Hippocampal formation (tissue), 2 donors: ENCODE data around the gene DZIP1L.
"Not testable (repeated sequence)": the region's sequence is repeated elsewhere in the genome, so short reads cannot be mapped to it uniquely, and the experiment has no call there.

Source experiments
- DNase-seq, 2 donors: peaks; one replicate each; lab custom pipeline; 2025; lab: John Stamatoyannopoulos, UW

DZIP1L gene

DNA sequence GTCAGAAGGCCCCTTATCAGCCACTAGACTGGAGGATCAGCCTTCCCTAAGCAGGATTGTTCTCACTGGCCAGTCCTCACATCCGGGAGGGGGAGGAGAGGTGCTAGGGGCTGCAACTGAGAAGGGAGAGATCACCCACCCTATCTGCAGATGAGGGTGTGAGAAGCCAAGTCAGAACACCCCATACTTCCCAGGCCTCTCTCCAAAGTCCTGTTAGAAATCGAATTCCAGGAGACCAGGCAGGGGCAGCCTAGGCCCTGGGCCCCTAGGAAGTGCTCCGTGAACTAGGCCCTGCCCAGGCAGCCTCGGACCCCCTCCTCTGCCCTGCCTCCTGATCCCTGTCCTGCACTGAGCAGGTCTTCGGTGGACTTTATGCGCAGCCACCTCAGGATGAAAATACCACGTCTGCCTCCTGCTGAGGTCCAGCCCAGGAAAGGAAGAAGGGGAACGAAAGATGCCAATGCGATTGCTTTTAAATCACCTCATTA lies 933 bp downstream of the DZIP1L start:
- no peak for DNase-seq

DNA sequence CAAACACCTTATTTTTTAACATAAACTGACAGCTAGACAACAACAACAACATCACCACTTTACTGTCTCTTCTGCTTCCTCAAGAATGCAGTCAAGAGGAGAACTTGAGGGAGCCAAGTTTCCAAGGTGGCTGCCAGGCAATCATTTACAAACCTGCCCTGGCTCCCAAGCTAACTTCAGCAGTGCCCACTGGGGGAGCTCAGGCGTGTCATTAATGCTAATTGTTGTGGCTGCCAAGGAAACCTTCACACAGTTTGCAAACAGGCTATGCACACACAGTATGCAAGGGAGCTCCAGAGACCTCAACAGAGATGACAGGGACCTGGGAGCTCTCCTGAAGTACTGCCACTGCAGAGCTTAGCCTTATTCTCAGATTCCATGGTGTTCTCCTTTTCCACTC lies 2.1 kb downstream of the DZIP1L start:
- no peak for DNase-seq

DNA sequence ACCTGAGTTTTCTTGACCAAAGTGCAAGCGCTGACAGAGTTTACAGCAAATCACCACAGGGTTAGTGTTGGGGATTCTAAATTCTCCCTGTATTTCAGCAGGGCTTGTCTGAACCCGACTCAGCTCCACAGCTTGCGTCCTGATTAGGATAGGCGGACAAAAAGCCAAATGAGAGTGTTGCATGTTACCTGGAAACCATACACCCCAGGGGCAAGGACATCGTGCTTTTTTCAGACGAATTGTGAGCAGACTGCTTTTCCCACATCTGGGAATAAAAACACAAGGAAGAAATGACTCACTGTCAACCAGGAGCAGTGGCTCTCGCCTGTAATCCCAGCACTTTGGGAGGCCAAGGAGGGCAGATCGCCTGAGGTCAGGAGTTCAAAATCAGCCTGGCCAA lies 3.0 kb downstream of the DZIP1L start:
- DNase-seq: no peak

DNA sequence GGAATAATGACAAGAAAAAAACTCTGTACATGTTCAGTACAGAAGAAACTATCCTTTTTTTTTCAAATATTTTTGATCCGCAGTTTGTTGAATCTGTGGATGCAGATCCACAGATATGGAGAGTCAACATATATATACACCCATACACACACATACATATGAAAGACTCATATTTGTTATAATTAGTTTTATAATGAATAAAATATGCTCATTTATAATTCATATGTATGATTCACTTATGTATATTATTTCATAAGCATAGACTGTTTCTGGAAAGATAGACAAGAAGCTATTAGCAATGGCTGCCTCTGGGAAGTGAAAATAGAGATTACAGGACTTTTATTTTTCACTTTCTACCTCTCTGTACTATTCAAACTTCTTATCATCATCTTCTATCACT lies 9.8 kb downstream of the DZIP1L start:
- no peak for DNase-seq

DNA sequence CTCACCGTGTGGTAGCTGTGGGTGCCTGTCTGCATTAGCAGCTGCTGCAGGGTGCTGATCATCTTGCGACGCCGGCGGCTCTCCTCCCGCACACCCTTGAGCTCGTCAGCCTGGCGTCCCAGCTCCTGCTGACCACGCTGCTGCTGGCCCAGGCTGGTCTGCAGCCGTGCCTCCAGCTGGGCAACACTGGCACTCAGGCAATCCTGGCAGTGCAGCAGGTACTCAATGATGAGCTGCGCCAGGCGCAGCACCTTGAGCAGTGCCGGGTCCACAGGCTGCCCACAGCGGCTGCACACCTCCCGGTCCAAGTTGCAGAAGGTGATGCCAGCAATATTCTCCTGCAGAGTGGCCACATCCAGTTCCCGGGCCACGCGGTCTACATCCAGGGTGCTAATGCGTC lies 11.9 kb downstream of the DZIP1L start:
- DNase-seq: no peak

DNA sequence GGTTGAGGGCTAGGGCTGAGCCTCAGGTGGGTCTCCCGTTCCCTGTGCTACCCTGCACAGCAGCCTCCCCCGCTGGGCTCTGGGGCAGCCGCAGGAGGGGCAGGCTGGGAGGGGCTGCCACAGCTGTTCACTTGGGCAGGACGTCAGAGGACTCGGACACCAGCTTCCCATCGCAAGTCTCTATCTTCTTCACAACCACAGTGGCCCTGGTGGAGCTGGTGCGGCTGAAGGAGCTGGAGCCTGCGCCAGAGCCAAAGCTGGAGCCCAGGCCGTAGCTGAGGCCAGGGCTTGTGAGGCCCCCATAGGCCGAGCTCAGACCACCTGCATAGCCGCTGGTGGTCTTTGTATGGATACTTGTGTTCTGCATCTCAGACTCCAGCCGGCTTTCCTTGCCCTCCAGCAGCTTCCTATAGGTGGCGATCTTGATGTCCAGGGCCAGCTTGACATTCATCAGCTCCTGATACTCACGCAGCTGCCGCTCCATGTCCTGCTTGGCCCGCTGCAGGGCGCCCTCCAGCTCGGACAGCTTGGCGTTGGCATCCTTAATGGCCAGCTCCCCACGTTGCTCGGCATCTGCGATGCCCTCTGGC lies 14.0 kb downstream of the DZIP1L start:
- not testable (repeated sequence) for DNase-seq

DNA sequence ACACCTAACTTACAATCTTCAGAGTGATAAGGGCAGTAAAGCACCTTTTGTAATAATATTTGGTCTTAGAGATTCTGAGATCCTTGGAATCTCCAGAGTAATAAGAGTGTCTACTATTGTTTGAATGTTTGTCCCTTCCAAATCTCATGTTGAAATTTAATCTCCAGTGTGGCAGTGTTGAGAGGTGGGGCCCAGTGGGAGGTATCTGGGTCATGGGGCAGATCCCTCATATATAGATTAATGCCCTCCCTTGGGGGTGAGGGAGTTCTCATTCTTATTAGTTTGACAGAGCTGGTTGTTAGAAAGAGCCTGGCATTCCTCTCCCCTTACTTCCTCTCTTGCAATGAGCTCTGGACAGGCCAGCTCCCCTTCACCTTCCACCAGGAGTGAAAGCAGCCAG lies 16.0 kb downstream of the DZIP1L start:
- no peak for DNase-seq

DNA sequence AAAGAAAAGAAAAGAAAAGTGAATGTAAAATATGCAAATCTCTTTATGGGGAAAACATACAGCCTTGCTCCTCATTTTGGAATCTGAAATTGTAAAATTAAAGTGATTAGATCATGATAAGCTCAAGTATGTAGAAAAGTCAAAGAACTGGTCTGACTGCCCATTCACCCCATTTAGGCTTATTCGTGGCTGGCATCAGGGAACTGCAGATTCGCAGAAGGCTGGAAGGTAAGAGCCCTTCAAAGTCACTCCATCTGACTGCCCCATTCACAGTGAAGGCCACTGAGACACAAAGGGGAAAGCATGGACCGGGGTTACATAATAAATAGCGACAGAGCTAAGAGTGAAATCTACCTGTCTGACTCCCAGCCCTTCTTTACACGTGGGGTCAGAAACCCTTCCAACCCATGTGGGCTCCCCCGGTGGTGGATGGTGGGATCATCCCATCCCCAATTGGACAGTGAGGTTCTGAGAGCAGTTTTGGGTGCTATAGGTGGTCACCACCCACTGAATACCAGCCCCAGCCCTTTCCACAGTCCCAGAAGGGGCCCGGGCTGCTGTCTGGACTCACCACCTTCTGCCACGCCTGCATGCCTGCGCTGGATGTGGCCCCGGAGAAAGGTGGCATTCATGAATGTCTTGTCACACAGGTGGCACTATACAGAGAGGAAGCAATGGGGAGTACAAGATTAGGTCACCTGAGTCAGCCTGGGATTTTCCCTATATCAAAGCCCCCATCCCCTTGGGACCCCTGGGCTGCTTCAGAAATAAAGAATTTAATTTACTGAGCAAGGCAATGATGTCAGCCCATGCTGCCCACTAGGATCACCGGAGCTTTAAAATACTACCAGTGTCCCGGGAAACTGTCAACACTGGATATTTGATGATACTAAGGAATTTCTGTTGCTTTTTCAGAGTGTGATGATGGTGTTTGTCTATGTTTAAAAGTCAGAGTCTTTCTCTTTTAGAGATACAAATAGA lies 17.9 kb downstream of the DZIP1L start:
- DNase-seq: no peak

DNA sequence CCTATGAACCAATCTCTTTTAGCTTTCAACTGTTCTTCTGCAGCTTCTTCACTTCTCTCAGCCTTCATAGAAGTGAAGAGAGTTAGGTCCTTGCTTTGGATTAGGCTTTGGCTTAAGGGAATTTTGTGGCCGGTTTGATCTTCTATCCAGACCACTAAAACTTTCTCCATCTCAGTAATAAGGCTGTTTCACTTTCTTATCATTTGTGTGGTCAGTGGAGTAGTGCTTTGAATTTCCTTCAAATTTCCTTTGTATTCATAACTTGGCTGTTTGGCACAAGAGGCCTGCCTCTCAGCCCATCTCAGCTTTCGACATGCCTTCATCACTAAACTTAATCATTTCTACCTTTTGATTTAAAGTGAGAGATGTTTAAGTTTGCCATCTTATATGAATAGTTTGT lies 21.7 kb downstream of the DZIP1L start:
- no peak for DNase-seq

DNA sequence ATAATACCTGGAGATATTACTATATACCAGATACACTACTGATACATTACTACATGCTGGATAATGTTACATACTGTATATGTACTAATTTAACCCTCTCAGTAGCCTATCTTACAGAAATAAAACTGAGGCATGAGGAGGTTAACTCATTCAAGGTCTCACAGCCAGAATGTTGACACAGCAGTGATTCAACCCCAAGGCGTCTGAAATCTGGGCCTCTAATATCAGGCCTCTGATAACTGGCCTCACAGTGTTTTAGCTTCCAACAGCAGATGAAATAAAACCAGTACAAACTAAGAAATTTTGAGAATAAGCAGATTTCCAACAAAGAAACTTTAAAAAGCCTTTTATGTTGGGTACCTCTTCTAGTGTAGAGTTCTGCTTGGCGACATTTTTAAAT lies 23.4 kb downstream of the DZIP1L start:
- no peak for DNase-seq

DNA sequence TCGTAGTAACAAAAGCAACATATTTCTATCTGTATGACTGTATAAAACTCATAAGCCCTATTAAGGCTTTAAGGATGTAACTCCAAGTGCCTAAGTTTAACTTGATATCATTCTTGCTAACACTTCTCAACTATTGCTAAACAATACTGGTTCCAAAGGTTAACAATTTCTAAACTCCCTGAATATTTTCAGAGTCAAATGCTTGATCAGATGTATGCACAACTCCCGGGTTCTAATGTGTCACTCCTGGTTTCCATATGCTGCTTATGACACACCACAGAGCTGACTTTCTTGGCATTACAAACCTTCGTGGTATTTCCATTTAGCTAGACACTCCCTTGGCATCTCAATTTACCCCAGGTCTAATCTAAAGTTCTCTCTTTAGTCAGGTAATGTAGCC lies 26.3 kb downstream of the DZIP1L start:
- no peak for DNase-seq

DNA sequence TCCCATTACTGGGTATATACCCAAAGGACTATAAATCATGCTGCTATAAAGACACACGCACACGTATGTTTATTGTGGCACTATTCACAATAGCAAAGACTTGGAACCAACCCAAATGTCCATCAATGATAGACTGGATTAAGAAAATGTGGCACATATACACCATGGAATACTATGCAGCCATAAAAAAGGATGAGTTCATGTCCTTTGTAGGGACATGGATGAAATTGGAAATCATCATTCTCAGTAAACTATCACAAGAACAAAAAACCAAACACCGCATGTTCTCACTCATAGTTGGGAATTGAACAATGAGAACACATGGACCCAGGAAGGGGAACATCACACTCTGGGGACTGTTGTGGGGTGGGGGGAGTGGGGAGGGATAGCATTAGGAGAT lies 29.7 kb downstream of the DZIP1L start:
- not testable (repeated sequence) for DNase-seq

DNA sequence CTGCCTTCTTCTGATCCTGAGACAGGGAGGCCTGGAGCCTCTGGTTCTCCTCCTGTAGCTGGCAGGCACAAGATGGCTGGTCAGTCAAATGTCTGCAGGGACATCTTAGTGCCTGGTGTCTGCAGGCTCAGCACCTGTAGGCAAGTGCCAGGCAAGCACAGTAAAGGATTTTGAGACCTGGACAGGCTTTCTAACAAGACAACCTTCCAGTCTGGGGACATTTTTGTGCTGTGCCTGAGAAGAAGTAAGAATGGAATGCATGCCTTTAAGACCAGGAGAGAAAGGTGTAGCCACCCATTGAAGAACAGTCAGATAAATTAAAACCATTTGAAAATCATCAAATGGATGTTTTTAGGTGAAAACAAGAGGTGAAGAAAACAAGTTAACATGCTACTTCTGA lies 31.2 kb downstream of the DZIP1L start:
- DNase-seq: no peak

DNA sequence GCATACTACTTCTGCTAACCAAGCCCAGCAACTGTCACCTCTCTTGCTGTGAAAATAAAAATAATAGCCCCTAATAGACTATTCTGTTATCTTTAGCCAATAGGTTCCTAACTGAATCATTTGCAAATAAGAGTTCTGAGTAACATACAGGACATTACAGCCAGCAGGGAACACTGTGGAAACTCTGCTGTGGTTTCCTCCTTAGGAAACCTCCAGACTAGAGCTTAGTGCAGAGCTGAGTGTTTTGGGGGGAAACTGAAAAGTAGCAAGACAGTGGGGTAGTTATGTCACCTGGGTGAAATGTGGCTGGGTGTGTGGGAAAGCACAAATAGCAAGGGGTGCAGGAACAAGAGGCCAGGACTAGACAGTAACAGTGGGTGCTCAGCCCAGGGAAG lies 32.4 kb downstream of the DZIP1L start:
- DNase-seq: no peak

DNA sequence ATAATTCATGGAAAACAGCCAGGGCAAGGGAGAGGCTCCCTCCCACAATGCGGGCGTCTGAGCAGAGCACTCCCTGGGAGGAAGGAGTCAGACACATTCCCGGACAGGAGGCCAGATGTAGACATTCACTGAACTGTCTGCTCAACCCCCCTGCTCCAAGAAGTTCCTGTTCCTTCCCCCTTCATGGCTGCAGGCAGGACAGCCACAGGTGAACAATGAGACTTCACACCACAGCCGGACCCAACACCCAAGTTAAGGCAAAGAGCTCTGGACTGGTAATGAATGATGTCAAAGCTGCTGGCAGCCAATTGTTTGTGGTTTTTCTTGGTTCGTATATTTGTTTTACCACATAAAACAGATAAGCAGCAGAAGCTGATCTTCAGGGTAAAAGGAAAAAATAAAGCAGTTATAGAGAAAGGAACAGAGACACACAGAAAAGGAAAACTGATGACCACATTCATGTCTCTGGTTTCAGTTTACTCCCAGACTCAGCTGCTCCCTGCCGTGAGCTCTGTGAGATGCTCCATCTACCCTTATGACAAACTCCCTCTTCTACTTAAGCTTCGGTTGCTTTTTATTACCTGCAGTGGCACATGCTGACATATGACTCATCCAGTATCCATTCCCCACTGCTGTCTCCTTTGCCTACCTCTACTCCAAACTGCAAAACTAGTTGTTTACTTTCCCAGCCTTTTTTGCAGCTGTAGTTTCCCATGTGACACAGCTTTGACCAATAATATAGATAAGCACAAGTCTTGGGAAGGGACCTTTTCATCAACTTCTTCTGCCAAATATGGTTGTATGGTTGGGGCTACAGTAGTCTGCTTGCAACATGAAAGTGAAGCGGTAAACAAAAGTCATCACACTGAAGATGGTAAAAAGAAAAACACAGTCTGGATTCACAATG lies 33.1 kb downstream of the DZIP1L start:
- no peak for DNase-seq

DNA sequence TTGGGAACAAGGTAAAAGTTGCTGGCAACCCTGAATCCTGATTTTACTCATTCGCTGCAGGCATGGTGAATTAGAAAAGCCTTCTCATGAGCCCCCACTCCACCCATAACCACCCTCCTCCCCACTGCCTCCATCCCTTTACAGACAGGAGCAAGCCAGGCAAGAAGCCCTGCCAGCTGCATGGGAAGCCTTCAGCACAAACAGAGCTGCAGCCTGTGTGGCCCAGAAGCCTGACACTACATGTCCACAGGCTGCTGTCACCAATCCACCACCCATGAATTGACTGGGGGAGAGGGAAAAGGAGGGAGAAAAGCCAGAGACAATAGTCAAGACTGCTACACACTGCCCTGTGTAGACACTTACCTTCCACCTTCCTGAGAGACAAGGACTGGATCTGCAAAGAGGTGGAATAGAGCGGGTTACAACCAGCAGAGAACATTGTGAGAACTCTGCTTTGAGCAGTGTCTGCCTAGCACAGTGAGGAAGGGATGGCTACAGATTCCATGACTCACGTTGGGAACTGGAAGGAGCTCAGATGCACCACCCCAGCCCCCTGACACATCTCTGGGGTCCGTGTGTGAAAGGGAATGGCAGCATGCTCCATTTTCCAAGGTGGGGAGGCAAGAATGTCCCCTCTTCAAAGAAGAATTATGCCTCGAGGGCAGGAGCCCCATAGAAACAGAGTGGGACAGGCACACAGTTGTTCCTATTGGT lies 33.9 kb downstream of the DZIP1L start:
- no peak for DNase-seq

DNA sequence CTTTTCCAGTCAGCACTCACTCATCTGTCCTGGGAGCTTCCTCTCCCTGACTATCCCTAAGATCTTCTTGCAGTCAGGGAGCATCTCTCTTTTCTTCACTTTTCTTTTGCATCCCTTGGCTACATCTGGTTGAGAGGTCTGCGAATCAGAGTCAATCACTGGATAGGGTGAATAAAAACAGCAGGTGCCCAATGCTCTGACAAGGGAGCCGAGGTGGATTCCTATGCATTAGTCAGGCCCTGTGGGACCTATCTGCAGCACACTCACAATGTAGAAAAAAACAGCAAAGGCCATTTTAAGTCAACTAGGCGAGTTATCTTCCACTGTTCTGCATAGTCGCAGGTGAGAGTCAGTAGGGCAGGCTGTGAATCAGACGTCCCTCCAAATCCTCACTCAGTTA lies 35.5 kb downstream of the DZIP1L start:
- DNase-seq: no peak

DNA sequence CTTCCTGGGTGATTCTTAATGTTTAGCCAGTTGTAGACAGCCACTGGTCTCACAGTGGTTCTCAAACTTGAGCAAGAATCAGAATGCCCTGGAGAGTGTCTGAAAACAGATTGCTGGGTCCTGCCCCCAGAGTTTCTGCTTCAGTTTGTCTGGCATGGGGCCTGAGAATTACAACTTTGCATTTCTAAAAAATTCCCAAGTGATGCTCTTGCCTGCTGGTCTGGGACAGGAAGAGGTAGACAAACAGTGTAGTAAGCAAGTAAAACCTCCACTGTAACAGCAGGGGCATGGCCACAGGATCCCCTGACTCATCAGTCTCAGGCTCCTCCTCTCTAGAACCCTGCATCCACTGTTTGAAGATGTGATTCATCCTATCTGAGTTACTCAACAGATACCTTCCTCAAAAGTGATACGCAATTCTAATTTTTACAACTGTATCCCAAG lies 36.5 kb downstream of the DZIP1L start:
- no peak for DNase-seq

DNA sequence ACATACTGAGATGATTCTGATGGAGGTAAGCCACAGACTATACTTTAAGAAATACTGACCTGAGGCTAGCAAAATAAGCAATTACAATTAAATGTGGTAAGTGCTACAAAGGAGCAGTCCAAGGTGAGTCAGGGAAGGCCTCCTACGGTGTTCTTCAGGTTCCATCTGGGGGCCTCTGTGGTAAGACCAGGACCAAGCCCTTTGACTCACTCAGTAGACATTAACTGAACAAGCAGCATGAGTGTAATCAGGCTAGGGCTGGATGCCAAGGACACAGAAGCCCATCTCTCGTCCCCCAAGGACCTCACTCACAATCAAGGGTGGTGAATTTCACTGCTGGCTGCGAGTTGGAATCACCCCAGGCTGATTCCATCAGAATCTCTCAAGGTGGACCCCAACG lies 37.3 kb downstream of the DZIP1L start:
- no peak for DNase-seq

DNA sequence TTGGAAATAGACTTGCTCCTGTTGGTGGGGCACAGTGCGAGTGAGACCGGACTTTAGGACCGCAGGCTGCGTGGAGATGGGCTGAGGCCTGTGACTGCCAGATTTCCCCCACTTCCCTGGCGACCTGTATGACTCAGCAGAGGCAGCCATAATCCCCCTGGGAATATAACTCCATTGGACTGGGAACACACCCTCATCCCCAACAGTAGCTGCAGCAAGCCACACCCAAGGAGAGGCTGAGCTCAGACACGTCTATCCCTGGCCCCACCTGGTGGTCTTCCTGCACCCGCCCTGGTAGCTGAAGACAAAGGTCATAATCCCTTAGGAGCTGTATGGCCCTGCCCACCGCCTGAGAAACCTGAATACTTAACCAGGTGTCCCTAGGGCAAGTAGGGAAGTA lies 42.6 kb downstream of the DZIP1L start:
- no peak for DNase-seq

DNA sequence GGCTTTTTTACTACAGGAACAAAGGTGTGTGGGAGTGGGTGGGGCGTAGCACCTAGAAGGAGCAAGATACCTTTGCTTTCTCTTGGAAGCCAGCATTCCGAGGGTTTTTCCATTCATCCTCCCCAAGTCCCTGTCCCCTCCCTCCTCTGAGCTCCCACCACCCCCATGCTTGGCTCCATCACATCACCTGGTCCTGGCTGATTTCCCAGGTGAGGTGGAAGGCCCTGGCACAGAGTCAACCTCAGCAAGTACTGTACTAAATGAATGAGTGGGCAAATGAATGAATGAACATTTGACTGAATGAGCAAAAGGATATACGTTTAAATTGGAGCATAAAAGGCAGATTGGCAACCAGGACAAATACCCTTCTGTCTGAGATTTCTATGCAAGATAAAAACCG lies 45.4 kb downstream of the DZIP1L start:
- DNase-seq: no peak
